HG03196 (cell line): ENCODE data around the gene ZNF346.

Source experiments
- ATAC-seq: cut with Tn5 transposase; IDR thresholded peaks from one replicate; pipeline ENCODE4 v1.9.1; 2021; ENCODE audit not compliant: unreplicated experiment

Gene ZNF346

GRCh38 chr5:177093803-177094202 lies 71.3 kb downstream of the ZNF346 start:
- no peak for ATAC-seq

DNA sequence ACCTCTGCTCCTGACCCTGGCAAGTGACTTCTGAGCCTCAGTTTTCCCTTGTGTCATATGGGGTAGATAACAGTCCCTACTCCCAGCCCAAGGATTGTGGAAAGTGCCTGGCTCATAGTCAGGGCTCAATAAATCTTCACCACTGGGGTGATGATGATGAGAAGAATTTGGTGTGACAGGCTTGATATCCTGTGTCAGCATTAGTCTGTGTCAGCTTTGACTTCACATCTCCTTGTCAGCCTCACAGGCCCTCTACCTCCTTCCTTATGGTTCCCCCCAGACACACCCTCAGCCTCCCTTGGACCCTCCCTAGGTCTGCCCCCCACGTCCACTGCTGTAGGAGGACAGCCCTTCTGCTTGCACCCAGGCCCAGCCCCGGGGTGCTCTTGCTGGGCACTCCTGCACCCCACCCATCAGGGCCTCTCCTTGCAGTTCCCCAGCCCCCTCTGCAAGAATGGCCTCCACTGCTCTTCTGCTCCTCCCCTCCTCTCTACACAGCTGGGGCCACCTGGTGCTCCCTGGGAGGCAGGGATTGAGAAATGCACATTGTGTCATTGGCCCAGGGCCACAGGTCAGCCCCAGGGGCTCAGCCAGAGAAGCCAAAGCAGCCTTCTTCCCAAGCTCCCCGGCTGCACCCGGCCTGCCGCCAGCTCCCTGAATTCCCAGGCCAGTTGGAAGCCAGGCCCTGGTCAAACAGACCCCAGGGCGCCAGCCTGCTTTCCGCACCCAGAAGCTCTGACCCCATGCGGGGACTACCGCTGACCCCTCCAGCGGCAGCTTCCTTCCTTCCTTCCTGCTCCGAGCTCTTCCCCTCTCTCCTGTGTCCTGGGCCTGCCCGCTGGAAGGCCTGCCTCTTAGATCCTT lies 72.0 kb downstream of the ZNF346 start:
- no peak for ATAC-seq

DNA sequence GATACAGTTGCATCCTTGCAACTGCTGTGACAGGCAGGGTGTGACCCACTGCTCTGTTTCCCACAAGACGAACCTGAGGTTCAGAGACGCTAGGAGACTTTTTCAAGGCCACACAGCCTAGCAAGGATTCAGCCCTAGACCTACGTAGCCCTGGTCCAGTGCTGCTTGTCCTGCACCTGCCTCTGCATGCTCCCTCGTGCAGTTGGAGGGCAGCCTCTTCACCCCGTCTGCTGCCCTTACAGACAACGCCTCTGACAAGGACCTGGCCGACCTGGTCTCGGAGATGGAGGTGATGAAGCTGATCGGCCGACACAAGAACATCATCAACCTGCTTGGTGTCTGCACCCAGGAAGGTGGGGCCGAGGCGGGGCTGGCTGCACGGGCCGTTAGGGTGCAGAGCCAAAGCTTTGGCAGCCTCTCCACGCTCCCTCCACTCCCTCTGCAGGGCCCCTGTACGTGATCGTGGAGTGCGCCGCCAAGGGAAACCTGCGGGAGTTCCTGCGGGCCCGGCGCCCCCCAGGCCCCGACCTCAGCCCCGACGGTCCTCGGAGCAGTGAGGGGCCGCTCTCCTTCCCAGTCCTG lies 72.7 kb downstream of the ZNF346 start:
- ATAC-seq, result no peak

DNA sequence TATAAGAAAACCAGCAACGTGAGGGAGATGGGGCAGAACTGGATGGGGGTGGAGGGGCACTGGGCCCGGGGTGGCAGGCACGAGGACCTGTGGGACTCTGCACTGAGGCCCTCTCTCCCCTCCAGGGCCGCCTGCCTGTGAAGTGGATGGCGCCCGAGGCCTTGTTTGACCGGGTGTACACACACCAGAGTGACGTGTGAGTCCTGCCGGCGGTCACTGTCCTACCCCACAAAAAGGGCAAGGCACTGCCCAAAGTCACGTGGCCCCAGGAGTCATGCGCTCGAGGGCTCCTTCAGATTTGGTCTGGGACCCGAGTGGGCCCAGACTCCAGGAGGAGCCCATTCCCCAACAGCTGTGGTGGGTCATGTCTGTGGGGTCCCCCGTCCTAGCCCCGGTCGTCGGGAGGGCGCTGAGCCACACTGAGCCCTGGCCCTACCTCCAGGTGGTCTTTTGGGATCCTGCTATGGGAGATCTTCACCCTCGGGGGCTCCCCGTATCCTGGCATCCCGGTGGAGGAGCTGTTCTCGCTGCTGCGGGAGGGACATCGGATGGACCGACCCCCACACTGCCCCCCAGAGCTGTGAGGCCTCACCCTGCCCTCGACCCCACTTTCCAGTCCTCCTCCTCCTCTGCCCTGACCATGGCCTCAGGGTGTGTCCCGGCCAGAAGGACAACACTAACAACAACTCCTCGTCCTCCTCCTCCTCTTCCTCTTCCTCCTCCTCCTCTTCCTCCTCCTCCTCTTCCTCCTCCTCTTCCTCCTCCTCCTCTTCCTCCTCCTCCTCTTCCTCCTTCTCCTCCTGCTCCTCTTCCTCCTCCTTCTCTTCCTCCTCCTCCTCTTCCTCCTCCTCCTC lies 73.9 kb downstream of the ZNF346 start:
- ATAC-seq, result no peak

GRCh38 chr5:177097016-177097985 lies 74.8 kb downstream of the ZNF346 start:
- ATAC-seq, result no peak

GRCh38 chr5:177098120-177098469 lies 75.6 kb downstream of the ZNF346 start:
- no peak for ATAC-seq

- no peak for ATAC-seq
Observed at GRCh38 chr5:177098470-177099141, 76.1 kb downstream of the ZNF346 start.

GRCh38 chr5:177099422-177100093 lies 77.1 kb downstream of the ZNF346 start:
- ATAC-seq, result no peak

GRCh38 chr5:177100714-177101121 lies 78.2 kb downstream of the ZNF346 start:
- no peak for ATAC-seq

DNA sequence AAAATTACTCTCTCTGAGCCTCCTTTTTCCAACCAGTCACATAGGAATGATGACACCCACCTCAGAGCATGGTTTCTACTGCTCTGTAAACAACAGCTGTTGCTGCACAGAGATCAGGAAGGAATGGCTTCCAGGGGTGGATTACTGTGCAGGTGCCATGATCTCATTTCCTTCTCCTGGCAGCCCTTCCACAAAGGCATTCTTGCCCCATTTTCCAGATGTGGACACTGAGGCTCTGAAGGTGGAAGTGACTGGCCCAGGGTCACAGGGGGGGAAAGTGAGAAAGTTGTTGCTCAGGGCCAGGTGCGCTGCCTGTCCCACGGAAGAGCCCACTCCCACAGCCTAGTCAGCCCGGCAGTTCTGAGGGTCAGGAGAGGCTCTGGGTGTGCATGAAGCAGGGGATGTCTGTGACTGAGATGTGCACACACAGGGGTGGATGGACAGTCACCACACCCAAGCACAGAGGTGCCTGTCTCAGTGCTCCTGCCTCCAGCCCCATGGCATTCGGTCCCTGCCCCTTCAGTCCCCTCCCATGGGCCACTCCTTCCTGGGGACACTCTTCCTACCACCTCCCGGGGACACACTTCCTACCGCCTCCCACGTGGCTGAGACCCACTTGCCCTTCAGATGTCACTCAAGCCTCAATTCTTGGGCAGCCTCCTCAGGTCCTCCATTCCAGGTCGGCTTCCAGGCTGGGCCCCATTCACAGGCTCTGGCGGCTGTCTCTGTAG lies 81.2 kb downstream of the ZNF346 start:
- ATAC-seq, result no peak

DNA sequence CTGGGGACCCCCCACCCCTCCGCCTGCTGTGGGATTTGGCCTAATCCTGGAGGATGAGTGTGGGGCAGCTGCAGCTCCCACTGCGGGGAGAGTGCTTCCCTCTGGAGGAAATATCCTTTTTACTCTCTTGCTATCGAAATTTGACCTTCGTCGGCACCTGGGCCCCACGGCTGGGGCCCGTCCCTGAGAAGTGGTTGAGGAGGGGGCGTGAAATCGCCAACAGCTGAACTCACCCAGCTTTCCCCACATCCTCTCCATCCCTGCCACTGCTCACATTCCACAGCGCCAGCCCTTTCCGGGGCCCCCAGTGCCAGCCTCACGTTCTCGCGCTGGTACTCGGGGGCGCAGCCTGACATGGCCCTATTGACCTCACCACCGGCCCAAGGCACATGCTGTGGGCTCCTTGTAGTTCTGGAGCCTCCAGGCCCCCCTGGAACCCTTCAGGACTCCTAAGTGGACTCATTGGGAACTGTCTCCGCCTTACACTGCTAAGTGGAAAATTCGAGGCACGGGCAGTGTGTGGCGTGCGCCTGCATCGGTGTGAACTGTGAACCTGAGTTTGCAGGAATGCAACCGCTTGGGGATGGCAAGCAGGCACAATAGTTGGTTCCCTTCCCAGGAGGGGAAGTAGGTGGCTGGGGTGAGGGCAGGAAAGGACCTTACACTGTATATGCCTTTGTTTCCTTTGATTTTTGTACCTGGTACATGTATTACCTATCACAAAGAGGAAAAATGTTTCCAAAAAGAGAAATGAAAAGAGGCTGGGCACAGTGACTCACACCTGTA lies 83.4 kb downstream of the ZNF346 start:
- ATAC-seq, result no peak

DNA sequence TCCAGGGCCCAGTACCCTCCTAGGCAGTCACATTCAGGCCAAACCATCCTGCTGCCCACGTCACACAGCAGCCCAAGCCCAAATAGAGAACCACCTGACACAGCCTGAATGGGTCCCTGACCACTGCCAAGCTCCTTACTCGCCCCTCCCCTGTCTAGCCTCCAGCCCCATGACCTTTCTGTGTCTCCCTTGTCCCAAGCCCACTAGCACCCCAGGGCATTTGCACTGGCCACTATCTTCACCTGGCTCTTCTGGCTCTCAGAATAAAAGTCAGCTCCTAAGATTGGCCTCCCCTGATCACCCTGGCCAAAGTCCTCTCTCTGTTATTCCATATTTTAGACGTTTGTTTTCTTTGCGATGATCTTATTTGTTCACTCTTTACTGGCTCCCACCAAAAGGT lies 84.7 kb downstream of the ZNF346 start:
- ATAC-seq, result no peak

DNA sequence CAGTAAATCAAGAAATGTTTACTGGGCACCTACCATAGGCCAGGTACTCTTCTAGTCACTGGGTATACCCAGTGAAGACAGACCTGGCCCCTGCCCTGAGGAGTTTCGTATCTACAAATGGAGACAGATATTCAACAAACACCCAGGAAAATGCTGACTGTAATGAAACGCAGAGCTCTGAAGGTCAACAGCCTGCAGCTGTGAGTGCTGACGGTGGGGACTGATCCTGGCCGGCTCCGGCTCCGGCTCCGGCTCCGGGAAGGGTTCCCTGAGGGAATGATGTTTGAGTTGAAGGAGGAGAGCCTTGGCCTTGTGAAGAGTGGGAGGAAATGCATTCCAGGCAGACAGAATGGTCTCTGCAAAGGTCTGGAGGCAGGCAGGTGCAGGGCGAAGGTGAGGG lies 87.3 kb downstream of the ZNF346 start:
- ATAC-seq, result no peak

- no peak for ATAC-seq
Observed at GRCh38 chr5:177111720-177112394, 89.4 kb downstream of the ZNF346 start.

- no peak for ATAC-seq
Observed at GRCh38 chr5:177112589-177113220, 90.2 kb downstream of the ZNF346 start.

DNA sequence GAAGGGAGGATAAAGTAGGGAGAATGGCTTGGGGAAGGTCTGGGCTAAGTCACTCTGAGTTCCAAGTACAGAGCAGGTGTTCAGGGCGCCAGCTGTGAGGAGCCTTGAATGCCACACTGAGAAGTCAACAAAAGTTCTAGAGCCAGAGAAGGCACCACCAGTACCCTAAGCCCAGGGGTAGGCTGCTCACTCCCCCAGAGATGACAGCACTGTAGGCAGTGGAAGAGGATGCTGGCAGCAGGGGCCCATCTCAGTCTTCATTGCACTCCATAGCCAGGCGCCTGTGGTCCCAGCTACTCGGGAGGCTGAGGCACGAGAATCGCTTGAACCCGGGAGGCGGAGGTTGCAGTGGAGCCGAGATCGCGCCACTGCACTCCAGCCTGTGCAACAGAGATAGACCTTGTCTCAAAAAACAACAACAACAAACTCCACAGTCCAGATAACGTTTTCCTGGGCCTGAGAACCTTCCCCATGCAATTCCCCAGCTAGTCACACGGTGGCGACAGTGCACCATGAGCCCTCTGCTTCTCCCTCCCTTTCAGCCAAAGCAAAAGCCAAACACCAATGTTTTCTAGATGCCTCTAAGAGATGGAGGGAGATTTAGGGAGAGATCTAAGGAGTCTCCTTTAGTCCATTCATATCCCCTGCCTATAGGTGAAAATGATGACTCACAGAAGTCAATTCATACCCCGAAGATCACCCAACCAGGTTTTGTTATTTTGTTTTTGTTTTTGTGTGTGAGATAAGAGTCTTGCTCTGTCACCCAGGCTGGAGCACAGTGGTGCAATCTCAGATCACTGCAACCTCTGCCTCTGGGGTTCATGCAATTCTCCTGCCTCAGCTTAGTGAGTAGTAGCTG lies 91.3 kb downstream of the ZNF346 start:
- no peak for ATAC-seq
